Body of pancreas (tissue), 4 donors: ENCODE measurements around the gene SNHG17.
"Not testable (repeated sequence)": the region's sequence is repeated elsewhere in the genome, so short reads cannot be mapped to it uniquely, and the experiment has no call there.

ENCODE experiments used
- CTCF ChIP-seq, 7 experiments: fragments of 450-650 bp in 4 of 7; fragments of 200-600 bp in 3 of 7; sonication (generic) in 3 of 7; IDR thresholded peaks; one replicate each; pipeline ENCODE4 v1.5.1; 2016 to 2019; ENCODE audit warnings: antibody characterized with exemption in 7 of 7
- POLR2A ChIP-seq, 3 donors: fragments of 450-650 bp; IDR thresholded peaks; one replicate each; pipeline ENCODE4 v1.6.1; 2016; ENCODE audit warnings: antibody characterized with exemption in 3 of 3, mild to moderate bottlenecking in 2 of 3

- TF ChIP-seq CTCF, POLR2A (IDR thresholded peaks at IDR 0.05): not testable (repeated sequence)
Measured at GRCh38 chr20:38432870-38433269, 2.3 kb downstream of the SNHG17 start.
